HepG2 (cell line): ENCODE measurements around the gene EPS8L1. TPM values are rescaled to one million over a fixed set of nuclear protein-coding genes. Genes with fewer than 3 reads are reported as not detected.

ENCODE experiments used
- ATAC-seq: fragments of 200-7000 bp; cut with Tn5 transposase; 3 replicates; pipeline ENCODE4 v1.9.1; 2020; ENCODE audit warnings: mild to moderate bottlenecking, moderate library complexity
- BruUV-seq: library from RNA; stranded (reverse); fragments of 400-500 nt; replicated peaks from 2 replicates; lab custom pipeline; 2021; lab: Mats Ljungman, UMichigan
- CTCF ChIA-PET: fragments of 300-600 bp; formaldehyde crosslinking; extraction: SDS; loops from one replicate; lab custom pipeline; 2021; ENCODE audit warnings: low total read pairs, inconsistent platforms, low intra/inter-chr PET ratio; lab: Yijun Ruan, JAX
- POLR2A ChIA-PET: fragments of 350-600 bp; sonication (Branson Sonifier 250); formaldehyde crosslinking; loops from one replicate; lab custom pipeline; 2020; ENCODE audit warnings: antibody characterized with exemption, inconsistent platforms; lab: Yijun Ruan, JAX
- DNase-seq: peaks from one replicate; pipeline ENCODE4 v3.0.0-alpha.2; 2015; ENCODE audit warnings: low spot score
- FAIRE-seq: peaks from 3 replicates; lab custom pipeline; 2011; peaks lifted over from hg19 to GRCh38; lab: Jason Lieb, UNC
- H2AFZ ChIP-seq: one replicate; pipeline ENCODE4 v1.6.1; 2011; ENCODE audit warnings: low read length, inconsistent platforms
- H3K27ac ChIP-seq: fragments of 300-600 bp; 3 replicates; pipeline ENCODE4 v1.8.0; 2011; ENCODE audit warnings: mixed run types, mild to moderate bottlenecking, mixed read lengths, low read length, inconsistent platforms; ENCODE audit not compliant: insufficient read depth; ENCODE audit errors: extremely low read length
- H3K27me3 ChIP-seq, 2 experiments: fragments of 200-600 bp in 1 of 2; 2 replicates in 1 of 2; 3 replicates in 1 of 2; pipeline versions ENCODE4 v1.6.0 to v1.8.0; 2011; ENCODE audit warnings: low read length in 2 of 2, mild to moderate bottlenecking in 2 of 2, moderate library complexity in 2 of 2, inconsistent platforms in 1 of 2; ENCODE audit not compliant: insufficient read depth in 2 of 2, control insufficient read depth in 1 of 2
- H3K36me3 ChIP-seq, 2 experiments: fragments of 200-600 bp in 1 of 2; replicated peaks in 1 of 2; 2 replicates in 1 of 2; 3 replicates in 1 of 2; pipeline versions ENCODE4 v1.5.1 to v1.8.0; 2011; ENCODE audit warnings: low read length in 2 of 2, inconsistent platforms in 1 of 2; ENCODE audit not compliant: insufficient read depth in 2 of 2, control insufficient read depth in 1 of 2
- H3K4me1 ChIP-seq: 2 replicates; pipeline ENCODE4 v1.5.1; 2012; ENCODE audit warnings: low read length, inconsistent platforms; ENCODE audit not compliant: insufficient read depth
- H3K4me2 ChIP-seq: 2 replicates; pipeline ENCODE4 v1.6.0; 2011; ENCODE audit warnings: low read depth, low read length, inconsistent platforms
- H3K4me3 ChIP-seq, 3 experiments: fragments of 200-600 bp in 1 of 3; sonication (generic), shearing (Covaris generic) in 1 of 3; replicated peaks in 1 of 3; 2 replicates each; pipeline ENCODE4 v1.5.1; 2011 to 2016; ENCODE audit warnings: low read length in 3 of 3, inconsistent platforms in 2 of 3, low read depth in 2 of 3, mild to moderate bottlenecking in 2 of 3, control low read depth in 1 of 3, mixed read lengths in 1 of 3; ENCODE audit not compliant: insufficient read depth in 1 of 3
- H3K79me2 ChIP-seq: one replicate; pipeline ENCODE4 v1.6.1; 2011; ENCODE audit warnings: low read length, inconsistent platforms; ENCODE audit not compliant: insufficient read depth
- H3K9ac ChIP-seq: 2 replicates; pipeline ENCODE4 v1.6.0; 2011; ENCODE audit warnings: mild to moderate bottlenecking, low read depth, low read length, inconsistent platforms; ENCODE audit not compliant: insufficient read depth
- H3K9me3 ChIP-seq: 2 replicates; pipeline ENCODE4 v1.5.1; 2012; ENCODE audit warnings: mild to moderate bottlenecking, low read length
- H4K20me1 ChIP-seq: 2 replicates; pipeline ENCODE4 v1.6.0; 2011; ENCODE audit warnings: inconsistent platforms, mild to moderate bottlenecking, low read length, moderate library complexity; ENCODE audit not compliant: insufficient read depth
- HNRNPK ChIP-seq: fragments of 200-400 bp; formaldehyde crosslinking; IDR thresholded peaks from 2 replicates; pipeline ENCODE4 v1.6.1; 2018; ENCODE audit warnings: low read length, low read depth, moderate library complexity, mild to moderate bottlenecking; ENCODE audit not compliant: poor library complexity, severe bottlenecking
- PCBP1 ChIP-seq: fragments of 200-400 bp; formaldehyde crosslinking; IDR thresholded peaks from 2 replicates; pipeline ENCODE4 v1.6.1; 2017; ENCODE audit warnings: mild to moderate bottlenecking, low read depth, low read length, borderline replicate concordance
- RAD21 ChIP-seq: fragments of 450-650 bp; formaldehyde crosslinking; IDR thresholded peaks from 2 replicates; pipeline ENCODE4 v1.5.0; 2020; ENCODE audit warnings: mild to moderate bottlenecking
- RAD51 ChIP-seq: fragments of 450-650 bp; IDR thresholded peaks from 2 replicates; pipeline ENCODE4 v1.6.1; 2016; ENCODE audit warnings: borderline replicate concordance
- SALL1 ChIP-seq: sonication (generic); formaldehyde crosslinking; IDR thresholded peaks from 2 replicates; pipeline ENCODE4 v1.8.0; 2022; ENCODE audit warnings: mild to moderate bottlenecking, missing genetic modification reagents
- ZNF263 ChIP-seq: sonication (generic); formaldehyde crosslinking; IDR thresholded peaks from 2 replicates; pipeline ENCODE4 v1.4.0; 2020; ENCODE audit warnings: missing genetic modification reagents
- WGBS: methylation state at CpG from one replicate; pipeline ENCODE4 v1.1.6; 2017; ENCODE audit warnings: low lambda C conversion rate; 5-methylcytosine and 5-hydroxymethylcytosine counted together
- in situ Hi-C: cut with HindIII; loops from 2 replicates; pipeline ENCODE4 v1.10.0; 2017; ENCODE audit warnings: low pct_unique_long_range_greater_than_20kb; ENCODE audit not compliant: extremely low pct_ligation_motif_present
- intact Hi-C: fragments of 100-400 bp; cut with micrococcal nuclease; formaldehyde crosslinking; loops from one replicate; pipeline ENCODE4 v1.10.0; 2022; ENCODE audit not compliant: unreplicated experiment
- microRNA-seq: library from miRNA; unstranded; fragments of <30 nt; microRNA quantifications from one replicate; pipeline ENCODE4, GENCODE V29; 2020
- polyA plus RNA-seq, 8 experiments: library from polyadenylated mRNA; depleted of rRNA in 3 of 8; stranded (reverse) in 7 of 8; unstranded in 1 of 8; fragments of >200 nt; fragmentation: Illumina TruSeq in 4 of 8; extraction: Trizol in 4 of 8; gene quantifications; 2 replicates each; pipeline versions ENCODE4 v1.2.1 to v1.2.3, GENCODE V29; 2011 to 2016; ENCODE audit warnings: low read depth in 4 of 8, missing spikeins in 1 of 8, mixed read lengths in 1 of 8; ENCODE audit not compliant: insufficient read depth in 1 of 8
- small RNA-seq, 3 experiments: library from RNA; depleted of rRNA; stranded (forward); fragments of <200 nt; gene quantifications; one replicate each; pipeline ENCODE3, GENCODE V24; 2012; ENCODE audit warnings: low read depth in 2 of 3, low replicate concordance in 1 of 3; ENCODE audit not compliant: insufficient read length in 3 of 3, insufficient read depth in 2 of 3
- total RNA-seq, 5 experiments: library from RNA; depleted of rRNA; stranded (reverse); fragments of >200 nt; fragmentation: Illumina TruSeq; extraction: Trizol; gene quantifications; 2 replicates each; pipeline ENCODE4 v1.2.3, GENCODE V29; 2016; ENCODE audit warnings: low read depth in 1 of 5

The EPS8L1 gene
- total and polyA plus RNA-seq, 2 of the 13 experiments (the other 11 are each of a cell fraction or from before 2014, with no cell fraction given), result 3.0 to 6.3 TPM

- POLR2A ChIA-PET, result no interaction called here
- no peaks in the 10 kb centered on the region for H4K20me1 ChIP-seq
- peaks cover 0 to 17% of the 10 kb centered on the region in 2 experiments; a peak in 1 of 5 replicates for H3K27me3 ChIP-seq
- no TSS peak for BruUV-seq
- TF ChIP-seq RAD51 (no peak), HNRNPK (peak; percentile 97), PCBP1 (peak; percentile 72; the same call in 1 of the 2 replicates)
- TF ChIP-seq, all 625 proteins: peak for 2
- Histone ChIP-seq H2AFZ (no peak overlapping the region), H3K79me2 (no peaks in the 10 kb centered on the region), H3K9me3 (no peaks in the 10 kb centered on the region), H3K4me2 (no peak overlapping the region), H3K36me3 (no peaks in the 10 kb centered on the region), H3K4me1 (no peaks in the 10 kb centered on the region), H3K4me3 (no peak overlapping the region), H3K9ac (no peak overlapping the region), H3K27ac (no peak overlapping the region)
- no peak for DNase-seq
- in situ Hi-C loops (no loop called here), intact Hi-C loops (loop anchor here (5.0 kb wide), 1 partner anchor 252 kb away; no protein-coding TSS in a partner anchor)
- ATAC-seq, result no peak
- CTCF ChIA-PET, result no interaction called here
- no peak for FAIRE-seq
- 16% methylated on average over 3 of the region's 3 CpGs for WGBS
Measured at GRCh38 chr19:55134736-55135135, 59.1 kb downstream of the EPS8L1 start.

GRCh38 chr19:55136399-55137102 is 60.9 kb downstream of the EPS8L1 start:
- 70% methylated on average over 8 of the region's 17 CpGs for WGBS
- DNase-seq (no peak), ATAC-seq (no peak), FAIRE-seq (no peak)
- H2AFZ ChIP-seq, result no peak overlapping the region
- TF ChIP-seq RAD21 (no peak), SALL1 (CRISPR knock-in tag) (no peak), ZNF263 (CRISPR knock-in tag) (no peak)
- 0 out of 2 replicates have a peak, but pooled peaks cover 2% of the 10 kb centered on the region for H3K4me1 ChIP-seq
- no peak overlapping the region for H3K4me3 ChIP-seq
- H3K36me3 ChIP-seq, result no peaks in the 10 kb centered on the region
- ChIA-PET CTCF (no interaction called here), POLR2A (no interaction called here)
- intact Hi-C loops, result no loop called here
- no peak overlapping the region for H3K4me2 ChIP-seq
- no peaks in the 10 kb centered on the region for H3K79me2 ChIP-seq
- H3K9ac ChIP-seq, result no peak overlapping the region
- BruUV-seq, result no TSS peak
- H3K27ac ChIP-seq, result no peak overlapping the region
- in situ Hi-C loops, result no loop called here
- no peaks in the 10 kb centered on the region for H4K20me1 ChIP-seq
- no peaks in the 10 kb centered on the region for H3K9me3 ChIP-seq
- peaks cover 0 to 5% of the 10 kb centered on the region in 2 experiments; a peak in 1 of 5 replicates for H3K27me3 ChIP-seq

Small RNAs within 50 kb of the gene (microRNA-seq; reads per million reads assigned to microRNA genes)
- gene MIR7975, result not detected

Small RNAs within 50 kb of the gene (small RNA-seq; reads per million reads assigned to genes)
- 0 reads per million in 3 experiments for gene MIR7975

Other genes with a start within 250 kb of the EPS8L1 start
- not detected in 2 replicates for gene KIR2DS4, start 243.2 kb upstream of the EPS8L1 start, total RNA-seq (2016; rRNA removed; fragmentation: Illumina TruSeq; extraction: Trizol)
- gene KIR2DS4, start 243.2 kb upstream of the EPS8L1 start, polyA plus RNA-seq (2011; rRNA removed), result not detected in 2 replicates
- gene KIR3DL2, start 225.4 kb upstream of the EPS8L1 start, total RNA-seq (2016; rRNA removed; fragmentation: Illumina TruSeq; extraction: Trizol), result not detected in 2 replicates
- gene KIR3DL2, start 225.4 kb upstream of the EPS8L1 start, polyA plus RNA-seq (2011; rRNA removed), result not detected in 2 replicates
- gene FCAR, start 201.6 kb upstream of the EPS8L1 start, total RNA-seq (2016; rRNA removed; fragmentation: Illumina TruSeq; extraction: Trizol), result not detected in 2 replicates
- gene FCAR, start 201.6 kb upstream of the EPS8L1 start, polyA plus RNA-seq (2011; rRNA removed), result not detected in 2 replicates
- not detected in 2 replicates for gene NCR1, start 169.7 kb upstream of the EPS8L1 start, total RNA-seq (2016; rRNA removed; fragmentation: Illumina TruSeq; extraction: Trizol)
- gene NCR1, start 169.7 kb upstream of the EPS8L1 start, polyA plus RNA-seq (2011; rRNA removed), result not detected in 2 replicates
- gene NLRP7, start 128.3 kb upstream of the EPS8L1 start, total RNA-seq (2016; rRNA removed; fragmentation: Illumina TruSeq; extraction: Trizol), result not detected in 2 replicates
- not detected in 2 replicates for gene NLRP7, start 128.3 kb upstream of the EPS8L1 start, polyA plus RNA-seq (2011; rRNA removed)
- gene NLRP2, start 109.5 kb upstream of the EPS8L1 start, total RNA-seq (2016; rRNA removed; fragmentation: Illumina TruSeq; extraction: Trizol), result not detected in 2 replicates
- gene NLRP2, start 109.5 kb upstream of the EPS8L1 start, polyA plus RNA-seq (2011; rRNA removed), result not detected in 2 replicates
- gene GP6, start 37.6 kb upstream of the EPS8L1 start, total RNA-seq (2016; rRNA removed; fragmentation: Illumina TruSeq; extraction: Trizol), result not detected in 2 replicates
- gene GP6, start 37.6 kb upstream of the EPS8L1 start, polyA plus RNA-seq (2011; rRNA removed), result 0.05 and 0.08 TPM in 2 replicates
- gene RDH13, start 12.7 kb upstream of the EPS8L1 start, total RNA-seq (2016; rRNA removed; fragmentation: Illumina TruSeq; extraction: Trizol), result 19.1 and 21.5 TPM in 2 replicates
- 13.4 and 16.6 TPM in 2 replicates for gene RDH13, start 12.7 kb upstream of the EPS8L1 start, polyA plus RNA-seq (2011; rRNA removed)
- gene PPP1R12C, start 41.8 kb downstream of the EPS8L1 start, total RNA-seq (2016; rRNA removed; fragmentation: Illumina TruSeq; extraction: Trizol), result 13.0 and 29.7 TPM in 2 replicates
- gene PPP1R12C, start 41.8 kb downstream of the EPS8L1 start, polyA plus RNA-seq (2011; rRNA removed), result 30.3 and 40.4 TPM in 2 replicates
- 1.3 and 1.4 TPM in 2 replicates for gene TNNT1, start 73.3 kb downstream of the EPS8L1 start, total RNA-seq (2016; rRNA removed; fragmentation: Illumina TruSeq; extraction: Trizol)
- gene TNNT1, start 73.3 kb downstream of the EPS8L1 start, polyA plus RNA-seq (2011; rRNA removed), result 1.3 and 2.4 TPM in 2 replicates
- 3.5 and 3.7 TPM in 2 replicates for gene TNNI3, start 81.9 kb downstream of the EPS8L1 start, total RNA-seq (2016; rRNA removed; fragmentation: Illumina TruSeq; extraction: Trizol)
- gene TNNI3, start 81.9 kb downstream of the EPS8L1 start, polyA plus RNA-seq (2011; rRNA removed), result 3.7 TPM in 2 replicates
- gene DNAAF3, start 90.7 kb downstream of the EPS8L1 start, total RNA-seq (2016; rRNA removed; fragmentation: Illumina TruSeq; extraction: Trizol), result 0.40 and 0.41 TPM in 2 replicates
- 0.30 and 0.33 TPM in 2 replicates for gene DNAAF3, start 90.7 kb downstream of the EPS8L1 start, polyA plus RNA-seq (2011; rRNA removed)
- gene SYT5, start 104.4 kb downstream of the EPS8L1 start, total RNA-seq (2016; rRNA removed; fragmentation: Illumina TruSeq; extraction: Trizol), result not detected in 2 replicates
- gene SYT5, start 104.4 kb downstream of the EPS8L1 start, polyA plus RNA-seq (2011; rRNA removed), result 0.04 TPM in 1 of 2 replicates, not detected in the other
- 9.9 and 14.7 TPM in 2 replicates for gene PTPRH, start 133.6 kb downstream of the EPS8L1 start, total RNA-seq (2016; rRNA removed; fragmentation: Illumina TruSeq; extraction: Trizol)
- gene PTPRH, start 133.6 kb downstream of the EPS8L1 start, polyA plus RNA-seq (2011; rRNA removed), result 125 and 166 TPM in 2 replicates
- 6.0 and 9.6 TPM in 2 replicates for gene TMEM86B, start 152.9 kb downstream of the EPS8L1 start, total RNA-seq (2016; rRNA removed; fragmentation: Illumina TruSeq; extraction: Trizol)
- 7.7 and 10.7 TPM in 2 replicates for gene TMEM86B, start 152.9 kb downstream of the EPS8L1 start, polyA plus RNA-seq (2011; rRNA removed)
- gene PPP6R1, start 183.1 kb downstream of the EPS8L1 start, total RNA-seq (2016; rRNA removed; fragmentation: Illumina TruSeq; extraction: Trizol), result 23.0 and 25.8 TPM in 2 replicates
- 54.0 and 75.7 TPM in 2 replicates for gene PPP6R1, start 183.1 kb downstream of the EPS8L1 start, polyA plus RNA-seq (2011; rRNA removed)
- gene HSPBP1, start 204.2 kb downstream of the EPS8L1 start, total RNA-seq (2016; rRNA removed; fragmentation: Illumina TruSeq; extraction: Trizol), result 33.7 and 35.9 TPM in 2 replicates
- gene HSPBP1, start 204.2 kb downstream of the EPS8L1 start, polyA plus RNA-seq (2011; rRNA removed), result 22.3 and 25.7 TPM in 2 replicates
- gene BRSK1, start 208.1 kb downstream of the EPS8L1 start, total RNA-seq (2016; rRNA removed; fragmentation: Illumina TruSeq; extraction: Trizol), result 0.18 TPM in 1 of 2 replicates, not detected in the other
- gene BRSK1, start 208.1 kb downstream of the EPS8L1 start, polyA plus RNA-seq (2011; rRNA removed), result 1.2 and 1.9 TPM in 2 replicates
- 0.74 and 1.3 TPM in 2 replicates for gene TMEM150B, start 249.5 kb downstream of the EPS8L1 start, total RNA-seq (2016; rRNA removed; fragmentation: Illumina TruSeq; extraction: Trizol)
- gene TMEM150B, start 249.5 kb downstream of the EPS8L1 start, polyA plus RNA-seq (2011; rRNA removed), result 1.8 and 2.9 TPM in 2 replicates